Coronary artery (tissue), 2 donors: ENCODE data around the gene MMD2.

Experiments used
- DNase-seq: peaks from one replicate; pipeline ENCODE4 v3.0.0-alpha.2; 2017; ENCODE audit warnings: low spot score
- H3K27ac ChIP-seq, 2 donors: fragments of 200-600 bp; sonication (generic); one replicate each; pipeline ENCODE4 v1.5.1; 2016 to 2019
- H3K4me3 ChIP-seq: fragments of 200-600 bp; sonication (generic); 2 replicates; pipeline ENCODE4 v1.5.1; 2016; ENCODE audit warnings: mild to moderate bottlenecking, moderate library complexity
- CTCF ChIP-seq: fragments of 200-600 bp; sonication (generic); IDR thresholded peaks from one replicate; pipeline ENCODE4 v1.5.1; 2019; ENCODE audit warnings: antibody characterized with exemption

Gene MMD2

GRCh38 chr7:4884164-4884563 is 74.8 kb downstream of the MMD2 start:
- TF ChIP-seq CTCF: no peak
- no peak overlapping the region for H3K27ac ChIP-seq

GRCh38 chr7:4883372-4884144 is 75.4 kb downstream of the MMD2 start, which contains the start of gene RADIL:
Gene RADIL, minus strand, starts transcription at chr7:4883716. Its CDS starts 5,577 bp downstream, at chr7:4878139.
- Histone ChIP-seq H3K27ac (peak within 1 kb of the TSS; percentile 67 to 93), H3K4me3 (peak within 1 kb of the TSS; percentile 97)
- TF ChIP-seq CTCF: peak; percentile 94
- peak; percentile 94 for DNase-seq

More at GRCh38 chr7:4884164-4884563, 74.8 kb downstream of the MMD2 start:
- DNase-seq: no peak
- H3K4me3 ChIP-seq: no peak overlapping the region

- Histone ChIP-seq H3K27ac (peak overlapping the region; percentile 67 to 93), H3K4me3 (peak overlapping the region; percentile 97)
- DNase-seq: no peak
- TF ChIP-seq CTCF: no peak
Observed at GRCh38 chr7:4883033-4883371, 76.0 kb downstream of the MMD2 start.

DNA sequence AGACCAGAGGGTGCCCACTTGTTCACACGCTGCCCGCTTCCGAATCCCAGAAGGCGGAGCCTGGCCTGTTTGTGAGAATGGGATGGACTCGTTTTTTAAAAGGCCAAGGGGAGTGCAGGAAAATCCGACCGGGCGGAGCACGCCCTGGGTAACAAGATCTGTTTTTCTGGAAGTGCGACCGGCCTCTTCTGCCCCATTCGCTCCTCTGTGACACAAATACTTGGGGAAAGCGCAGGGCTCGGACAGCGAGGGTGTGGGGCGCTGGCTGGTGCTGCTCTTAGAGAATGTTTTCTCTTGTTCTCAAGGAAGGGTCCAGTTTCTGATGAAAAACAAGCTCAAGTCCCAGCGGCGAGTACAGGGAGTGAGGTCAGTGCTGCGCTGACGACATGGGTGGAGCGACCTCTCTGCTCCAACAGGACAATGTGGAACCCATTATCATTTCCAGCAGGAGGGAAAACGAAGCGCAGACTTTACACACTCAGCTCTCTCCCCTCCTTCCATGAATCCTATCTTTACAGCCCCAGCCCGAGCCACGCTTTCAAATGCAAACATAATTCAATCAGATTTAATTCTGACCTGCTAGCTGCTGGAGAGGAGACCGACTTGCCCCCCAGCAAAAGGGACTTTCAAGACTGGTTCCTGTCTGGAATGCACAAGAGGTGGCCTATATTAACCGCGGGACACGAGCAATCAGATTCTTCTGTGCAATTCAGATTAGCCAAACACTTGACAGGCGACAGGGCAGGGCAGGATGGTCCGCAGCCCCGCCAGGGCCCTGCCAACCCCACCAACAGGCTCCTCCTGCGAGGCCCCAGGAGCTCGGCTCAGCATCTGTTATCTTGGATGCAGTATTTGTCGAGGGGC is 76.6 kb downstream of the MMD2 start:
- peak overlapping the region; percentile 97 for H3K4me3 ChIP-seq
- peak; percentile 91 for DNase-seq
- TF ChIP-seq CTCF: no peak
- H3K27ac ChIP-seq: peak overlapping the region; percentile 67 to 93

GRCh38 chr7:4880218-4880617 is 78.8 kb downstream of the MMD2 start:
- Histone ChIP-seq H3K27ac (no peak overlapping the region), H3K4me3 (peak overlapping the region; percentile 4)
- no peak for TF ChIP-seq CTCF
- DNase-seq: no peak

GRCh38 chr7:4879396-4880081 is 79.4 kb downstream of the MMD2 start:
- no peak overlapping the region for H3K27ac ChIP-seq
- TF ChIP-seq CTCF: no peak
- peak; percentile 58 for DNase-seq
- no peak overlapping the region for H3K4me3 ChIP-seq
